CD14-positive monocyte (primary cell): ENCODE data around the gene PTGDS. TPM values are rescaled to one million over a fixed set of nuclear protein-coding genes. Genes with fewer than 3 reads are reported as not detected.

Experiments used
- DNase-seq, 3 donors: peaks; one replicate each; pipeline ENCODE4 v3.0.0-alpha.2; 2011 to 2022
- H2AFZ ChIP-seq: 2 replicates; pipeline ENCODE4 v1.6.0; 2012; ENCODE audit warnings: mild to moderate bottlenecking, low read depth, low read length, inconsistent platforms; ENCODE audit not compliant: insufficient read depth, poor library complexity, severe bottlenecking
- H3K27ac ChIP-seq, 2 donors: 1 replicate in 1 of 2; 2 replicates in 1 of 2; pipeline ENCODE4 v1.5.1; 2012 to 2013; ENCODE audit warnings: low read length in 2 of 2, control low read depth in 1 of 2, inconsistent platforms in 1 of 2, low read depth in 1 of 2, mild to moderate bottlenecking in 1 of 2
- H3K27me3 ChIP-seq, 2 donors: one replicate each; pipeline versions ENCODE4 v1.6.0 to v1.6.1; 2011 to 2013; ENCODE audit warnings: low read length in 2 of 2; ENCODE audit not compliant: control insufficient read depth in 2 of 2, insufficient read depth in 2 of 2
- H3K36me3 ChIP-seq, 2 donors: replicated peaks in 1 of 2; 1 replicate in 1 of 2; 2 replicates in 1 of 2; pipeline versions ENCODE4 v1.5.1 to v1.6.1; 2012 to 2013; ENCODE audit warnings: low read length in 2 of 2, control low read depth in 1 of 2, inconsistent platforms in 1 of 2, mild to moderate bottlenecking in 1 of 2; ENCODE audit not compliant: insufficient read depth in 2 of 2, control insufficient read depth in 1 of 2
- H3K4me1 ChIP-seq, 2 donors: 1 replicate in 1 of 2; 2 replicates in 1 of 2; pipeline versions ENCODE4 v1.5.1 to v1.6.1; 2012 to 2013; ENCODE audit warnings: low read length in 2 of 2, control low read depth in 1 of 2, inconsistent platforms in 1 of 2, mild to moderate bottlenecking in 1 of 2, moderate library complexity in 1 of 2; ENCODE audit not compliant: insufficient read depth in 2 of 2, control insufficient read depth in 1 of 2
- H3K4me2 ChIP-seq: replicated peaks from 2 replicates; pipeline ENCODE3; 2012; ENCODE audit warnings: low read length, moderate library complexity, mild to moderate bottlenecking; ENCODE audit not compliant: poor library complexity, severe bottlenecking; ENCODE audit errors: extremely low read depth
- H3K4me3 ChIP-seq, 3 experiments: fragments of 200-600 bp in 1 of 3; sonication (generic) in 1 of 3; replicated peaks in 1 of 3; 1 replicate in 2 of 3; 2 replicates in 1 of 3; pipeline ENCODE4 v1.5.1; 2011 to 2013; ENCODE audit warnings: low read length in 3 of 3, mild to moderate bottlenecking in 3 of 3, control low read depth in 2 of 3, low read depth in 2 of 3, inconsistent platforms in 1 of 3, moderate library complexity in 1 of 3
- H3K79me2 ChIP-seq: 2 replicates; pipeline ENCODE4 v1.6.0; 2012; ENCODE audit warnings: mild to moderate bottlenecking, control low read depth, inconsistent platforms, low read length, moderate library complexity; ENCODE audit not compliant: insufficient read depth
- H3K9ac ChIP-seq: 2 replicates; pipeline ENCODE4 v1.6.0; 2017; ENCODE audit warnings: low read length, mild to moderate bottlenecking; ENCODE audit not compliant: insufficient read depth, poor library complexity, severe bottlenecking
- H3K9me3 ChIP-seq, 2 donors: replicated peaks in 1 of 2; 1 replicate in 1 of 2; 2 replicates in 1 of 2; pipeline versions ENCODE4 v1.5.1 to v1.6.1; 2012 to 2013; ENCODE audit warnings: low read length in 2 of 2, control low read depth in 1 of 2; ENCODE audit not compliant: control insufficient read depth in 1 of 2, insufficient read depth in 1 of 2
- H4K20me1 ChIP-seq: 2 replicates; pipeline ENCODE4 v1.6.0; 2012; ENCODE audit warnings: mild to moderate bottlenecking, low read length, control low read depth, moderate library complexity; ENCODE audit not compliant: insufficient read depth
- H3K27ac Mint-ChIP-seq, 7 donors: one replicate each; pipeline ENCODE4 v1.8.0; 2020; ENCODE audit warnings: mild to moderate bottlenecking in 7 of 7, mixed read lengths in 7 of 7, moderate library complexity in 6 of 7, inconsistent platforms in 2 of 7
- H3K27me3 Mint-ChIP-seq, 3 donors: one replicate each; pipeline ENCODE4 v1.8.0; 2021 to 2022; ENCODE audit warnings: low read depth in 3 of 3, mild to moderate bottlenecking in 3 of 3, mixed read lengths in 3 of 3, moderate library complexity in 3 of 3, inconsistent platforms in 1 of 3
- H3K36me3 Mint-ChIP-seq, 2 donors: one replicate each; pipeline ENCODE4 v1.8.0; 2020; ENCODE audit warnings: mixed read lengths in 2 of 2, inconsistent platforms in 1 of 2, mild to moderate bottlenecking in 1 of 2
- H3K4me1 Mint-ChIP-seq: one replicate; pipeline ENCODE4 v1.8.0; 2020; ENCODE audit warnings: mild to moderate bottlenecking, mixed read lengths
- H3K4me3 Mint-ChIP-seq, 2 donors: one replicate each; pipeline ENCODE4 v1.8.0; 2020; ENCODE audit warnings: mild to moderate bottlenecking in 2 of 2, mixed read lengths in 2 of 2, moderate library complexity in 1 of 2
- H3K9me3 Mint-ChIP-seq, 7 donors: one replicate each; pipeline ENCODE4 v1.8.0; 2020 to 2022; ENCODE audit warnings: mixed read lengths in 7 of 7, mild to moderate bottlenecking in 6 of 7, moderate library complexity in 6 of 7, inconsistent platforms in 2 of 7
- WGBS: methylation state at CpG from one replicate; pipeline ENCODE4 v1.1.5; 2013; ENCODE audit warnings: missing lambda C conversion rate; ENCODE audit not compliant: insufficient coverage; 5-methylcytosine and 5-hydroxymethylcytosine counted together
- intact Hi-C, 2 donors: fragments of 100-400 bp; cut with micrococcal nuclease; formaldehyde crosslinking; loops; one replicate each; pipeline versions ENCODE4 v1.15.0 to v1.15.1; 2023
- polyA plus RNA-seq, 3 donors: library from polyadenylated mRNA; depleted of rRNA in 1 of 3; unstranded in 2 of 3; stranded (reverse) in 1 of 3; fragments of 300-500 nt in 2 of 3; fragments of >200 nt in 1 of 3; fragmentation: Illumina TruSeq in 2 of 3; gene quantifications; 1 replicate in 2 of 3; 2 replicates in 1 of 3; pipeline ENCODE4 v1.2.3, GENCODE V29; 2012 to 2021
- TF ChIP-seq, protein P1 (sequence below): fragments of 200-600 bp; IDR thresholded peaks from one replicate; pipeline ENCODE4 v1.8.0; 2022; ENCODE audit warnings: antibody characterized with exemption, mild to moderate bottlenecking

The PTGDS gene
- polyA plus RNA-seq, 3 donors = 0.34 to 1.5 TPM; not detected in 1

DNA sequence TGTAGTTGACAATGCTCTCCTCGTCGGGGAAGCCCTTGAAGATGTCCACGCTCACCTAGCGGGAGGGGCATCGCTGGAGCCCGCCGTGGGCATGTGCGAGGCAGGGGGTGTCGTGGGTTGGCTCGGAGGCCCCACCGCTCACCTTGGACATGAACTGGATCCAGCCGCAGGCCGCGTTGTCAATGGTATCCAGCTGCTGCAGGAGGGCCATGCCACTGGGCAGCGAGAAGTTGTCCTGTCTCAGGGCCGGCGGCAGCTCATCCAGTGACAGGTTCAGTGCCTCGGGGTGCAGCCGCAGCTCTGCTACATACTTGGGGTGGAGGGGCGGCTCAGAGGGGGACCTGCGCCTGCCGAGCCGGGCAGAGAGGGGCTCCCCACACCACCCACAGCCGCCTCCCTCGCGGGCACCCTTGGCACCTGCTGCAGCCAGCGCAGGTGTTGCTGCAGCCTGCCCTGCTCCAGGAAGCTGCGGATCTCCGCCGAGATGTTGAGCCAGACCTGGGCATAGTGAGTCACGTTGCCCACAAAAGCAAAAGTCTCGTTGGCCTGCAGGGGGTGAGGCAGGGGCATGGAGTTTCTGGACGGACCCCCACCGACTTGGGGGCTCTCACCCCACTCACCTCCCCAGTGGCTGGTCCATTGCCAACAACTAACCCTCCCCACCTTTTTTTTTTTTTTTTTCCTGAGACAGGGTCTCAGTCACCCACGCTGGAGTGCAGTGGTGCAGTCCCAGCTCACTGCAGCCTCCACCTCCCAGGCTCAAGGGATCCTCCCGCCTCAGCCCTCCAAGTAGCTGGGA is 41.7 kb downstream of the PTGDS start:
- Histone ChIP-seq H3K4me1 (peaks cover 4 to 6% of the 10 kb centered on the region in 2 donors), H3K27ac (no peak overlapping the region), H3K27me3 (no peaks in the 10 kb centered on the region), H3K36me3 (peaks cover 0 to 3% of the 10 kb centered on the region in 2 donors), H3K9me3 (no peaks in the 10 kb centered on the region), H3K4me3 (no peak overlapping the region), H4K20me1 (no peaks in the 10 kb centered on the region), H3K4me2 (no peak overlapping the region), H3K9ac (no peak overlapping the region), H2AFZ (no peak overlapping the region), H3K79me2 (no peaks in the 10 kb centered on the region)
- peaks cover 2% of the 10 kb centered on the region for H3K4me1 Mint-ChIP-seq
- DNase-seq = no peak
- TF ChIP-seq, protein P1, sequence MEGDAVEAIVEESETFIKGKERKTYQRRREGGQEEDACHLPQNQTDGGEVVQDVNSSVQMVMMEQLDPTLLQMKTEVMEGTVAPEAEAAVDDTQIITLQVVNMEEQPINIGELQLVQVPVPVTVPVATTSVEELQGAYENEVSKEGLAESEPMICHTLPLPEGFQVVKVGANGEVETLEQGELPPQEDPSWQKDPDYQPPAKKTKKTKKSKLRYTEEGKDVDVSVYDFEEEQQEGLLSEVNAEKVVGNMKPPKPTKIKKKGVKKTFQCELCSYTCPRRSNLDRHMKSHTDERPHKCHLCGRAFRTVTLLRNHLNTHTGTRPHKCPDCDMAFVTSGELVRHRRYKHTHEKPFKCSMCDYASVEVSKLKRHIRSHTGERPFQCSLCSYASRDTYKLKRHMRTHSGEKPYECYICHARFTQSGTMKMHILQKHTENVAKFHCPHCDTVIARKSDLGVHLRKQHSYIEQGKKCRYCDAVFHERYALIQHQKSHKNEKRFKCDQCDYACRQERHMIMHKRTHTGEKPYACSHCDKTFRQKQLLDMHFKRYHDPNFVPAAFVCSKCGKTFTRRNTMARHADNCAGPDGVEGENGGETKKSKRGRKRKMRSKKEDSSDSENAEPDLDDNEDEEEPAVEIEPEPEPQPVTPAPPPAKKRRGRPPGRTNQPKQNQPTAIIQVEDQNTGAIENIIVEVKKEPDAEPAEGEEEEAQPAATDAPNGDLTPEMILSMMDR = no peak
- peaks cover 0 to 8% (median 3%) of the 10 kb centered on the region in 7 donors for H3K9me3 Mint-ChIP-seq
- H3K27ac Mint-ChIP-seq = no peak overlapping the region
- H3K4me3 Mint-ChIP-seq = no peak overlapping the region
- WGBS = 94% methylated on average over 23 of the region's 36 CpGs
- peaks cover 0 to 3% (median 0%) of the 10 kb centered on the region in 3 donors for H3K27me3 Mint-ChIP-seq
- intact Hi-C loops = no loop called here
- H3K36me3 Mint-ChIP-seq = peaks cover 5 to 23% of the 10 kb centered on the region in 2 donors

DNA sequence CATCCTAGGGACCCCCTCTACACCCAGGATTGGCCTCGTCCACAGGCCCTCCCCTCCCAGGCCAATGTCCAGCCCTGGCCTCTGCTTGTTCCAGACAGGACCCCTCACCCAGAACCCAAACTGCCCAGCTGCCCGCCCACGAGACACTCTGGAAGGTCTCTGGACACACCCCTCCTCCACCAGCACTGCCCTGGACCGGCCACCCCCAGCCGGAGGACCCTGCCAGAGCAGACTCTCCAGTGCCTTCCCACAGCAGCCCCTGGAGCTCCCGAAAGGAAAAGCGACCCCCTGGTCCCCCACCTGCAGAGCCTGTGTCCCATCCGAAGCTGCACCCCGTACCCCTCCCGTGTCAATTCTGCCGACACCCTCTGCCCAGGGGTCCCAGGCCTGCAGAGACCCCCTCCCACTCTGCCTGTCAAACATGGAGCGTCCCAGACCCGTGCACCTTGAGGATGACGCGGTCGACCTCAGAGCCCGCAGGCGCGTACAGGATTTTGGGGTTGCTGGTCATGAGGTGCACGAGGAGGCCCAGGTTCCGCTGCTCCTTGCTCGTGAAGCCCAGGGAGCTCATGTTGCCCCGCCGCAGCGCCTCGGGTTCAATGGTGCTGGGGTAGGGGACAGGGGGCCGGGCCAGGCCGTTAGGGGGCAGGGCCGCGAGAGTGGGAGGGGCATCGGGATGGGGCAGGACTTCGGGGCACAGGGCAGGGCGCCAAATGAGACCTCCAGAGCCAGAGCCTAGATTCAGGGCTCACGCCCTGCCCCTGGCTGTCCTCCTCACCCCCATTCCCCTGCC is 42.8 kb downstream of the PTGDS start:
- H3K4me1 Mint-ChIP-seq = peaks cover 2% of the 10 kb centered on the region
- Histone ChIP-seq H3K9me3 (no peaks in the 10 kb centered on the region), H3K27ac (no peak overlapping the region), H4K20me1 (no peaks in the 10 kb centered on the region), H3K36me3 (peaks cover 0 to 3% of the 10 kb centered on the region in 2 donors), H3K4me3 (no peak overlapping the region), H2AFZ (no peak overlapping the region), H3K79me2 (no peaks in the 10 kb centered on the region), H3K4me1 (peaks cover 4 to 6% of the 10 kb centered on the region in 2 donors), H3K9ac (no peak overlapping the region), H3K27me3 (no peaks in the 10 kb centered on the region), H3K4me2 (no peak overlapping the region)
- H3K36me3 Mint-ChIP-seq = peaks cover 5 to 16% of the 10 kb centered on the region in 2 donors
- no peak overlapping the region for H3K27ac Mint-ChIP-seq
- intact Hi-C loops = no loop called here
- TF ChIP-seq, protein P1 = no peak
- DNase-seq = no peak
- peaks cover 0 to 4% (median 0%) of the 10 kb centered on the region in 3 donors for H3K27me3 Mint-ChIP-seq
- no peak overlapping the region for H3K4me3 Mint-ChIP-seq
- WGBS = 95% methylated on average over 31 of the region's 34 CpGs
- H3K9me3 Mint-ChIP-seq = peaks cover 0 to 5% (median 3%) of the 10 kb centered on the region in 7 donors
